HG02623 (cell line): ENCODE data around the gene AEBP1.

Experiments
- ATAC-seq: cut with Tn5 transposase; IDR thresholded peaks from one replicate; pipeline ENCODE4 v1.9.1; 2021; ENCODE audit warnings: moderate library complexity; ENCODE audit not compliant: unreplicated experiment

Gene AEBP1

GRCh38 chr7:44083796-44084195 is 20.3 kb upstream of the AEBP1 start:
- ATAC-seq: no peak

- no peak for ATAC-seq
Observed at GRCh38 chr7:44084701-44085100, 19.4 kb upstream of the AEBP1 start.

- ATAC-seq: no peak
Observed at GRCh38 chr7:44085546-44085945, 18.6 kb upstream of the AEBP1 start.

- ATAC-seq: no peak
Observed at GRCh38 chr7:44086627-44087026, 17.5 kb upstream of the AEBP1 start.

GRCh38 chr7:44087911-44088838 is 16.0 kb upstream of the AEBP1 start:
- no peak for ATAC-seq

GRCh38 chr7:44093102-44093641 is 11.0 kb upstream of the AEBP1 start:
- no peak for ATAC-seq

GRCh38 chr7:44094365-44094764 is 9.8 kb upstream of the AEBP1 start:
- no peak for ATAC-seq

- no peak for ATAC-seq
Observed at GRCh38 chr7:44094883-44095592, 9.1 kb upstream of the AEBP1 start.

- ATAC-seq: no peak
Observed at GRCh38 chr7:44095781-44096180, 8.4 kb upstream of the AEBP1 start.

- ATAC-seq: no peak
Observed at GRCh38 chr7:44096326-44096881, 7.7 kb upstream of the AEBP1 start.

- peak; percentile 54 for ATAC-seq
Observed at GRCh38 chr7:44097064-44097932, 6.8 kb upstream of the AEBP1 start.

GRCh38 chr7:44098092-44099068 is 5.8 kb upstream of the AEBP1 start:
- ATAC-seq: no peak

GRCh38 chr7:44099669-44100068 is 4.5 kb upstream of the AEBP1 start:
- no peak for ATAC-seq

- ATAC-seq: no peak
Observed at GRCh38 chr7:44100458-44101302, 3.5 kb upstream of the AEBP1 start.

GRCh38 chr7:44101303-44101965 is 2.7 kb upstream of the AEBP1 start:
- ATAC-seq: no peak

- no peak for ATAC-seq
Observed at GRCh38 chr7:44101966-44102845, 1.9 kb upstream of the AEBP1 start.
